Lower leg skin (tissue), 3 donors: ENCODE results near the gene GPC6.

Experiments used
- POLR2A ChIP-seq, 2 donors: fragments of 450-650 bp; IDR thresholded peaks; one replicate each; pipeline ENCODE4 v1.6.1; 2016 to 2017; ENCODE audit warnings: antibody characterized with exemption in 2 of 2, mild to moderate bottlenecking in 1 of 2, moderate library complexity in 1 of 2
- TF ChIP-seq, protein P1 (sequence below), 3 donors: fragments of 450-650 bp; IDR thresholded peaks; one replicate each; pipeline ENCODE4 v1.5.1; 2016; ENCODE audit warnings: antibody characterized with exemption in 3 of 3, mild to moderate bottlenecking in 3 of 3, moderate library complexity in 2 of 3

DNA sequence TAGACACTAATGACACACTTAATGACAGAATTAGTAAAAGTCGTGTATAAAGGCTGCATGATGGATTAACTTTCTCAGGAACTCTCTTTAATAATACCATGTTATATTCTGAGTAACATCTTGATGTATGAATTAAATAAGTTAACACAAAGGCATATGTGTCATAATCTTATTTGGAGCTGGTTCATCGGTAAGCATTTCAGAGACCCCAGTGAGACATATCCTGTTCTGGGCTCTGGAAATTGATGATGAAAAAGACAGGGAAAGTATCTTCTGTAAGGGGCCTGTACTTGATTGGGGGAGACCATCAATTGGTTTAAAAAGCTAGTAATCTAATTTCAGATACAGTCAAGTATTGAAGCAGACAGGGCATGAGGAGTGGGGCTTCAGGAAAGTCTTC lies 547.9 kb downstream of the GPC6 start:
- TF ChIP-seq POLR2A (IDR thresholded peaks at IDR 0.05) = no peak
- TF ChIP-seq, protein P1, sequence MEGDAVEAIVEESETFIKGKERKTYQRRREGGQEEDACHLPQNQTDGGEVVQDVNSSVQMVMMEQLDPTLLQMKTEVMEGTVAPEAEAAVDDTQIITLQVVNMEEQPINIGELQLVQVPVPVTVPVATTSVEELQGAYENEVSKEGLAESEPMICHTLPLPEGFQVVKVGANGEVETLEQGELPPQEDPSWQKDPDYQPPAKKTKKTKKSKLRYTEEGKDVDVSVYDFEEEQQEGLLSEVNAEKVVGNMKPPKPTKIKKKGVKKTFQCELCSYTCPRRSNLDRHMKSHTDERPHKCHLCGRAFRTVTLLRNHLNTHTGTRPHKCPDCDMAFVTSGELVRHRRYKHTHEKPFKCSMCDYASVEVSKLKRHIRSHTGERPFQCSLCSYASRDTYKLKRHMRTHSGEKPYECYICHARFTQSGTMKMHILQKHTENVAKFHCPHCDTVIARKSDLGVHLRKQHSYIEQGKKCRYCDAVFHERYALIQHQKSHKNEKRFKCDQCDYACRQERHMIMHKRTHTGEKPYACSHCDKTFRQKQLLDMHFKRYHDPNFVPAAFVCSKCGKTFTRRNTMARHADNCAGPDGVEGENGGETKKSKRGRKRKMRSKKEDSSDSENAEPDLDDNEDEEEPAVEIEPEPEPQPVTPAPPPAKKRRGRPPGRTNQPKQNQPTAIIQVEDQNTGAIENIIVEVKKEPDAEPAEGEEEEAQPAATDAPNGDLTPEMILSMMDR (IDR thresholded peaks at IDR 0.05) = no peak
